ENCODE data around the gene CCDC3.

- TF ChIP-seq CTCF (IDR thresholded peaks at IDR 0.05; ENCODE audit: insufficient read depth, low read length, poor library complexity, severe bottlenecking) (no peak), EZH2phosphoT487 (conservative IDR thresholded peaks at IDR 0.05; ENCODE audit: low read length) (no peak)
Observed at GRCh38 chr10:12869427-12869826, 132.1 kb downstream of the CCDC3 start.
